GM08714 (cell line): ENCODE results near the gene RUVBL1.

Experiments
- H3K4me3 ChIP-seq: fragments of 200-500 bp; sonication (Bioruptor generic); 2 replicates; pipeline ENCODE4 v1.5.1; 2014; ENCODE audit warnings: mild to moderate bottlenecking, low read length, inconsistent platforms
- ZNF274 ChIP-seq: IDR thresholded peaks from 2 replicates; pipeline ENCODE4 v1.6.1; 2012; ENCODE audit warnings: mild to moderate bottlenecking, low read depth, low read length

RUVBL1 gene

DNA sequence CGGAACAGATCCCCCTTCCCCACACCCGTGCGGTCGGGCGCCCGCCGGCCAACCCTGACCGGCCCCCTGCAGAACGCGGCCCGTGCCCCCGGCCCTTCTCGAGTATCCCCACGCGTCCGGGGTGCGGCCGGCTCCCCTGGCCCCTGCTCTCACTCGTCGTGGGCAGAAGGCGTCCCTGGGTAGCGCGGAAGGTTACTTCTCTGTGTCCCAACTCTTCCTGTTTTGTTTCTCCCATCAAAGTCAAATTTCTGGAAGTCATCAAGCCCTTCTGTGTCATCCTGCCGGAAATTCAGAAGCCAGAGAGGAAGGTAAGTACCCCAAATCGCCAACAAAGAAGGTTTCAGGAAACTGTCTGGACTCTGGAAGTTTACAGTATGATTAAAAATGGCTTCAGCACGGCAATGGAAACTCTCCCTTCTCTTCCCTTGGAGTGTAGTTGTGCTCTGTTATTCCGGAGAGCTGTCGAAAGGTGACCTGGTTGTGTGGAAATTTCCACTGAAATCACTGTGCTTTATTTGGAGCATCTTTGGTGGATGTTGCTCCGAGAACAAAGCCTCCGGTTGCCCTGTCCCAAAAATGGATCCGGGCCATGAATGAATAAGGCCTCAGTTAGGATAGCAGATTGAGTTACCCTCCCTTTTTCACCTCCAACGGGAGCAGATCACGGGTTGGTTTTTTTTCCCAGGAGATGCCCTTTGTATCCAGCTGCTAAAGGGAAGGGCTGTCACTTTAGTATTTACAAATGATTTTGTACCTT, 70.8 kb downstream of the RUVBL1 start:
- no peak for TF ChIP-seq ZNF274
- H3K4me3 ChIP-seq: peak overlapping the region; percentile 97

- TF ChIP-seq ZNF274: no peak
- H3K4me3 ChIP-seq: peak within 1 kb of the TSS; percentile 97
These were observed 71.6 kb downstream of the RUVBL1 start, which contains the start of gene SEC61A1 for GRCh38 chr3:128051837-128052594. SEC61A1 (plus strand) TSS chr3:128052437; CDS start chr3:128052553, 116 bp downstream.

DNA sequence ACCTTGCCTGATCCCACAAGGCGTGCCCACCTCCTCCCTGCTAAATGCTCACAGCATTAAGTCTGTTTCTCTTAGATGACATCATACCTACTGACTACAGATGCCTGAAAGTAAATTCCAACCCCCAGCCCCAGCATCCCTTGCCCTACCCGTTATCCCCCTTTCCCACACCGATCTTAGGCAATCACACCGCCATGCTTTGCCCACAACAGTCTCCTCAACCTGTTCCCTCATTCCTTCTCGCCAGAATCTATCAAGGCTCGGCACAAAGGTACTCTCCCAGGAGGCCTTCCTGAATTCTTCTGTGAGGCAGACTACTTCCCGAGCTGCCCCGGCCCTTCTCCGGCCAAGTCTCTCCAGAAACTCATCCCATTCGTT, 72.2 kb downstream of the RUVBL1 start:
- no peak for TF ChIP-seq ZNF274
- H3K4me3 ChIP-seq: peak overlapping the region; percentile 74

DNA sequence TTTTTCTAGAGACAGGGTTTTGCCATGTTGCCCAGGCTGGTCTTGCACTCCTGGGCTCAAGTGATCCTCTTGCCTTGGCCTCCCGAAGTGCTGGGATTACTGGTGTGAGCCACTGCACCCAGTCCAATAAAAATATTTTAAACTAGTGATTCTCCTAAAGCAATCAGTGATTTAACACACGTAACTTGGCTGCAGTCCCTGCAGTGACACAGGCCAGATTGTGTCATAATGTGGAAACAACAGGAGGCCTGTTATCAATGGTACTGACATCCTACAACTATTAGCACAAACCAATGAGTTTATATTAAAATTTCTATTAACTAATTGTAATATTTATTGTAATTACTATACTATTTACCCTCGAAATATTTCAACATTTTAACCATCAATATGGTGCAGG, 73.0 kb downstream of the RUVBL1 start:
- no peak for TF ChIP-seq ZNF274
- no peak overlapping the region for H3K4me3 ChIP-seq

GRCh38 chr3:128041344-128041743, 82.3 kb downstream of the RUVBL1 start:
- TF ChIP-seq ZNF274: no peak
- no peak overlapping the region for H3K4me3 ChIP-seq

- H3K4me3 ChIP-seq: no peak overlapping the region
- TF ChIP-seq ZNF274: no peak
These were observed 83.0 kb downstream of the RUVBL1 start for GRCh38 chr3:128040660-128041059.

GRCh38 chr3:128040041-128040440, 83.6 kb downstream of the RUVBL1 start:
- no peak for TF ChIP-seq ZNF274
- no peak overlapping the region for H3K4me3 ChIP-seq

GRCh38 chr3:128036119-128036518, 87.5 kb downstream of the RUVBL1 start:
- H3K4me3 ChIP-seq: no peak overlapping the region
- no peak for TF ChIP-seq ZNF274

DNA sequence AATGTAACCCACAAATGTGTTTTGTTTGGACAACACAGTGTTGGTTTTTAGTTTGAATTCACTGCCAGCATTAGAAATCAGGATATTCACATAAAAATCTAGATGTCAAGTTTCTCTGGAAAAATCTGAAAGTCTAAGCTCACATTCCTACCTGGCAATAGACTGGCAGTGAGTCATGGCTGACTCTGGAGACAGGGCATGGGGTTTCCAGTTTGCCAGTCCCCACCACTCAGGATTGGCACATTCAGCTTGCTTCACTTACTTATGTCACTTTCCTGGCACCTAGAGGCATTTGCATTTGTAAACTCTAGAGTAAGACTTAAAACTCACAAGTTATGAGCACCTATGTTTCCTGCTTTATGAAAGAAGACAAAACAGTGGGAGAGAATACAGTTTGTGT, 90.5 kb downstream of the RUVBL1 start:
- TF ChIP-seq ZNF274: no peak
- no peak overlapping the region for H3K4me3 ChIP-seq
